Endothelial cell of umbilical vein (primary cell): ENCODE results near the gene PUS7L. TPM values are rescaled to one million over a fixed set of nuclear protein-coding genes. Genes with fewer than 3 reads are reported as not detected.

ENCODE experiments used
- BruUV-seq: library from RNA; stranded (reverse); fragments of 400-500 nt; replicated peaks from 2 replicates; lab custom pipeline; 2021; lab: Mats Ljungman, UMichigan
- CTCF ChIA-PET: fragments of 300-600, 350-600 bp; sonication (Branson Sonifier 250); formaldehyde crosslinking; loops from one replicate; lab custom pipeline; 2021; ENCODE audit warnings: antibody characterized with exemption, inconsistent platforms; lab: Charles Lee
- POLR2A ChIA-PET: fragments of 300-600, 350-600 bp; sonication (Branson Sonifier 250); formaldehyde crosslinking; loops from one replicate; lab custom pipeline; 2021; ENCODE audit warnings: antibody characterized with exemption, inconsistent platforms; lab: Charles Lee
- DNase-seq: peaks from one replicate; pipeline ENCODE4 v3.0.0-alpha.2; 2011; ENCODE audit warnings: low read depth, low spot score
- FAIRE-seq: peaks from 2 replicates; lab custom pipeline; 2011; peaks lifted over from hg19 to GRCh38; lab: Jason Lieb, UNC
- H2AFZ ChIP-seq: 2 replicates; pipeline ENCODE4 v1.6.0; 2012; ENCODE audit warnings: low read depth, low read length, control low read depth, inconsistent platforms
- H3K27ac ChIP-seq: 2 replicates; pipeline ENCODE4 v1.5.1; 2011; ENCODE audit warnings: low read depth, mild to moderate bottlenecking, control low read depth, low read length, moderate library complexity; ENCODE audit not compliant: insufficient read depth
- H3K27me3 ChIP-seq, 2 experiments: 2 replicates each; pipeline versions ENCODE4 v1.6.0 to v1.6.1; 2011; ENCODE audit warnings: low read length in 2 of 2, mixed read lengths in 1 of 2; ENCODE audit not compliant: control insufficient read depth in 2 of 2, insufficient read depth in 2 of 2
- H3K36me3 ChIP-seq, 2 experiments: 2 replicates in 1 of 2; 3 replicates in 1 of 2; pipeline ENCODE4 v1.5.1; 2011; ENCODE audit warnings: low read length in 2 of 2, mild to moderate bottlenecking in 1 of 2, moderate library complexity in 1 of 2; ENCODE audit not compliant: control insufficient read depth in 2 of 2, insufficient read depth in 2 of 2; ENCODE audit errors: extremely low read depth in 1 of 2
- H3K4me1 ChIP-seq: 3 replicates; pipeline ENCODE4 v1.5.1; 2011; ENCODE audit warnings: mild to moderate bottlenecking, low read length; ENCODE audit not compliant: control insufficient read depth, insufficient read depth; ENCODE audit errors: extremely low read depth
- H3K4me2 ChIP-seq: 2 replicates; pipeline ENCODE4 v1.6.1; 2011; ENCODE audit warnings: low read length, control low read depth, mixed read lengths; ENCODE audit not compliant: insufficient read depth
- H3K4me3 ChIP-seq, 3 experiments: fragments of 200-600 bp in 1 of 3; sonication (generic), shearing (Covaris generic) in 1 of 3; replicated peaks in 1 of 3; 2 replicates each; pipeline ENCODE4 v1.5.1; 2011 to 2016; ENCODE audit warnings: control low read depth in 3 of 3, low read length in 3 of 3, mild to moderate bottlenecking in 2 of 3, inconsistent platforms in 1 of 3, low read depth in 1 of 3, moderate library complexity in 1 of 3; ENCODE audit not compliant: insufficient read depth in 1 of 3
- H3K79me2 ChIP-seq: 2 replicates; pipeline ENCODE4 v1.6.0; 2012; ENCODE audit warnings: low read length, inconsistent platforms; ENCODE audit not compliant: control insufficient read depth, insufficient read depth
- H3K9ac ChIP-seq: replicated peaks from 2 replicates; pipeline ENCODE3; 2011; ENCODE audit warnings: low read length, control low read depth; ENCODE audit not compliant: insufficient read depth; ENCODE audit errors: extremely low read depth
- H3K9me1 ChIP-seq: replicated peaks from 3 replicates; pipeline ENCODE4 v1.6.0; 2011; ENCODE audit warnings: mild to moderate bottlenecking, low read length; ENCODE audit not compliant: control insufficient read depth, insufficient read depth; ENCODE audit errors: extremely low read depth
- H3K9me3 ChIP-seq: replicated peaks from 2 replicates; pipeline ENCODE4 v1.5.1; 2012; ENCODE audit warnings: low read length, inconsistent platforms; ENCODE audit not compliant: control insufficient read depth, insufficient read depth
- H4K20me1 ChIP-seq: replicated peaks from 2 replicates; pipeline ENCODE3; 2011; ENCODE audit warnings: mild to moderate bottlenecking, low read length; ENCODE audit not compliant: control insufficient read depth, insufficient read depth; ENCODE audit errors: extremely low read depth
- CTCF ChIP-seq, 2 donors: IDR thresholded peaks; 1 replicate in 1 of 2; 2 replicates in 1 of 2; pipeline ENCODE4 v1.5.1; 2011; ENCODE audit warnings: low read length in 2 of 2, mild to moderate bottlenecking in 2 of 2, moderate library complexity in 2 of 2, control low read depth in 1 of 2, inconsistent platforms in 1 of 2, low read depth in 1 of 2; ENCODE audit not compliant: insufficient read depth in 1 of 2; ENCODE audit errors: extremely low read depth in 1 of 2
- EZH2 ChIP-seq: IDR thresholded peaks from 2 replicates; pipeline ENCODE4 v1.6.1; 2012; ENCODE audit warnings: borderline replicate concordance, low read depth, mild to moderate bottlenecking, moderate library complexity, low read length, inconsistent platforms; ENCODE audit not compliant: severe bottlenecking
- FOS ChIP-seq: IDR thresholded peaks from 2 replicates; pipeline ENCODE4 v1.6.1; 2011; ENCODE audit warnings: mild to moderate bottlenecking, low read length, moderate library complexity, borderline replicate concordance; ENCODE audit not compliant: insufficient read depth
- GATA2 ChIP-seq: IDR thresholded peaks from 2 replicates; pipeline ENCODE4 v1.7.0; 2011; ENCODE audit warnings: low read depth, mild to moderate bottlenecking, moderate library complexity, mixed read lengths, low read length; ENCODE audit not compliant: insufficient read length, insufficient read depth
- JUN ChIP-seq: IDR thresholded peaks from 2 replicates; pipeline ENCODE4 v1.6.1; 2011; ENCODE audit warnings: borderline replicate concordance, low read depth; ENCODE audit not compliant: insufficient read length, insufficient read depth
- MAX ChIP-seq: IDR thresholded peaks from 2 replicates; pipeline ENCODE4 v1.6.1; 2011; ENCODE audit not compliant: insufficient read depth, insufficient read length
- MYC ChIP-seq: IDR thresholded peaks from one replicate; pipeline ENCODE4 v1.6.1; 2011; ENCODE audit warnings: mild to moderate bottlenecking, low read depth, low read length
- POLR2A ChIP-seq: IDR thresholded peaks from 2 replicates; pipeline ENCODE4 v1.6.1; 2012; ENCODE audit warnings: low read depth, mild to moderate bottlenecking, control low read depth, low read length
- POLR2AphosphoS5 ChIP-seq: IDR thresholded peaks from 2 replicates; pipeline ENCODE4 v1.6.1; 2012; ENCODE audit warnings: low read depth, mild to moderate bottlenecking, control low read depth, low read length, moderate library complexity; ENCODE audit not compliant: insufficient read depth
- dilution Hi-C: fragments of 300-500 bp; cut with MboI; formaldehyde crosslinking; loops from one replicate; pipeline ENCODE4 v1.15.0; 2019; ENCODE audit warnings: low sequenced_read_pairs; ENCODE audit not compliant: extremely low pct_ligation_motif_present
- intact Hi-C: fragments of 100-400 bp; cut with micrococcal nuclease; formaldehyde crosslinking; loops from one replicate; pipeline ENCODE4 v1.10.0; 2022
- polyA plus RNA-seq, 4 experiments: library from polyadenylated mRNA; depleted of rRNA in 3 of 4; stranded (reverse) in 3 of 4; unstranded in 1 of 4; fragments of >200 nt; gene quantifications; 2 replicates each; pipeline versions ENCODE4 v1.2.1 to v1.2.3, GENCODE V29; 2011 to 2012; ENCODE audit warnings: missing spikeins in 1 of 4
- total RNA-seq: library from RNA; stranded (reverse); gene quantifications from 2 replicates; pipeline ENCODE4 v1.2.3, GENCODE V29; 2021

The PUS7L gene
- total and polyA plus RNA-seq, 2 donors (not counting 3 experiments of a cell fraction or from before 2014, with no cell fraction given) = 1.8 to 13.1 TPM

- H3K9me1 ChIP-seq = no peaks in the 10 kb centered on the region
- DNase-seq (peak; percentile 78), FAIRE-seq (no peak)
- no peak overlapping the region for H3K27ac ChIP-seq
- TF ChIP-seq JUN = no peak
- TF ChIP-seq CTCF (IDR thresholded peaks at IDR 0.05; ENCODE audit: extremely low read depth in 1 of 2, insufficient read depth in 1 of 2, low read depth in 1 of 2, low read length in 2 of 2) = no peak
- TF ChIP-seq GATA2 = no peak
- TF ChIP-seq POLR2A = no peak
- TF ChIP-seq FOS = no peak
- no peak for TF ChIP-seq POLR2AphosphoS5
- TF ChIP-seq MYC = no peak
- TF ChIP-seq MAX = no peak
- TF ChIP-seq EZH2 = no peak
- no peak overlapping the region for H3K4me3 ChIP-seq
- H3K4me2 ChIP-seq = no peak overlapping the region
- intact Hi-C loops = no loop called here
- no peaks in the 10 kb centered on the region for H3K27me3 ChIP-seq
- no peaks in the 10 kb centered on the region for H3K79me2 ChIP-seq
- H3K9me3 ChIP-seq = no peaks in the 10 kb centered on the region
- H3K9ac ChIP-seq = no peak overlapping the region
- dilution Hi-C loops = no loop called here
- CTCF ChIA-PET = no interaction called here
- H3K36me3 ChIP-seq = peaks cover 2 to 3% of the 10 kb centered on the region in 2 experiments
- no peaks in the 10 kb centered on the region for H3K4me1 ChIP-seq
- no peaks in the 10 kb centered on the region for H4K20me1 ChIP-seq
- POLR2A ChIA-PET = no interaction called here
- BruUV-seq = no TSS peak
- H2AFZ ChIP-seq = no peak overlapping the region
These were observed 31.4 kb upstream of the PUS7L start for GRCh38 chr12:43789941-43790340.
